Measurements from ENCODE around the gene APOA1.

DNA sequence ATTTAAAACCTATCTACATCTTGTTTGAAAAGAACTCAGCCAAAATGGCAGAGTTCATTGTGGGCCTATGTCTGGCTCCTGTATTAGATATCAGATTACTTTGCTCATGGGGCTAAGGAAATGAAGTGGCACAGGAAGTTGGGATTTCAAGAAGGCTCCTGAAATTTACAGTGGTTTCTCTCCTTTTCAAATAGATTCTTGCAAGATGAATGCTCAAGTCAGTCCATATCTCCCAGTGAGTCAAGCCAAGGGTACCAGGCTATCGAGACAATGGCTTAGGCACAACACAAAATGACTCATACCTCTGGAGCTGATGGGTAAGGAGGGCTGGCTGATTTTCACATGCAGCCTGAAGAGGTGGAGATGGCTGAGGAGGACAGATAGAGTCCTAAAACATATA, 24.1 kb upstream of the APOA1 start:
- TF ChIP-seq, protein P1, sequence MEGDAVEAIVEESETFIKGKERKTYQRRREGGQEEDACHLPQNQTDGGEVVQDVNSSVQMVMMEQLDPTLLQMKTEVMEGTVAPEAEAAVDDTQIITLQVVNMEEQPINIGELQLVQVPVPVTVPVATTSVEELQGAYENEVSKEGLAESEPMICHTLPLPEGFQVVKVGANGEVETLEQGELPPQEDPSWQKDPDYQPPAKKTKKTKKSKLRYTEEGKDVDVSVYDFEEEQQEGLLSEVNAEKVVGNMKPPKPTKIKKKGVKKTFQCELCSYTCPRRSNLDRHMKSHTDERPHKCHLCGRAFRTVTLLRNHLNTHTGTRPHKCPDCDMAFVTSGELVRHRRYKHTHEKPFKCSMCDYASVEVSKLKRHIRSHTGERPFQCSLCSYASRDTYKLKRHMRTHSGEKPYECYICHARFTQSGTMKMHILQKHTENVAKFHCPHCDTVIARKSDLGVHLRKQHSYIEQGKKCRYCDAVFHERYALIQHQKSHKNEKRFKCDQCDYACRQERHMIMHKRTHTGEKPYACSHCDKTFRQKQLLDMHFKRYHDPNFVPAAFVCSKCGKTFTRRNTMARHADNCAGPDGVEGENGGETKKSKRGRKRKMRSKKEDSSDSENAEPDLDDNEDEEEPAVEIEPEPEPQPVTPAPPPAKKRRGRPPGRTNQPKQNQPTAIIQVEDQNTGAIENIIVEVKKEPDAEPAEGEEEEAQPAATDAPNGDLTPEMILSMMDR (IDR thresholded peaks at IDR 0.05; ENCODE audit: insufficient read depth, low read length) = no peak
- no peak for TF ChIP-seq POLR2AphosphoS5 (IDR thresholded peaks at IDR 0.05; ENCODE audit: low read depth)
- no peak for TF ChIP-seq GABPA (IDR thresholded peaks at IDR 0.05; ENCODE audit: low read depth)
- TF ChIP-seq, protein P2, sequence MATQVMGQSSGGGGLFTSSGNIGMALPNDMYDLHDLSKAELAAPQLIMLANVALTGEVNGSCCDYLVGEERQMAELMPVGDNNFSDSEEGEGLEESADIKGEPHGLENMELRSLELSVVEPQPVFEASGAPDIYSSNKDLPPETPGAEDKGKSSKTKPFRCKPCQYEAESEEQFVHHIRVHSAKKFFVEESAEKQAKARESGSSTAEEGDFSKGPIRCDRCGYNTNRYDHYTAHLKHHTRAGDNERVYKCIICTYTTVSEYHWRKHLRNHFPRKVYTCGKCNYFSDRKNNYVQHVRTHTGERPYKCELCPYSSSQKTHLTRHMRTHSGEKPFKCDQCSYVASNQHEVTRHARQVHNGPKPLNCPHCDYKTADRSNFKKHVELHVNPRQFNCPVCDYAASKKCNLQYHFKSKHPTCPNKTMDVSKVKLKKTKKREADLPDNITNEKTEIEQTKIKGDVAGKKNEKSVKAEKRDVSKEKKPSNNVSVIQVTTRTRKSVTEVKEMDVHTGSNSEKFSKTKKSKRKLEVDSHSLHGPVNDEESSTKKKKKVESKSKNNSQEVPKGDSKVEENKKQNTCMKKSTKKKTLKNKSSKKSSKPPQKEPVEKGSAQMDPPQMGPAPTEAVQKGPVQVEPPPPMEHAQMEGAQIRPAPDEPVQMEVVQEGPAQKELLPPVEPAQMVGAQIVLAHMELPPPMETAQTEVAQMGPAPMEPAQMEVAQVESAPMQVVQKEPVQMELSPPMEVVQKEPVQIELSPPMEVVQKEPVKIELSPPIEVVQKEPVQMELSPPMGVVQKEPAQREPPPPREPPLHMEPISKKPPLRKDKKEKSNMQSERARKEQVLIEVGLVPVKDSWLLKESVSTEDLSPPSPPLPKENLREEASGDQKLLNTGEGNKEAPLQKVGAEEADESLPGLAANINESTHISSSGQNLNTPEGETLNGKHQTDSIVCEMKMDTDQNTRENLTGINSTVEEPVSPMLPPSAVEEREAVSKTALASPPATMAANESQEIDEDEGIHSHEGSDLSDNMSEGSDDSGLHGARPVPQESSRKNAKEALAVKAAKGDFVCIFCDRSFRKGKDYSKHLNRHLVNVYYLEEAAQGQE (IDR thresholded peaks at IDR 0.05; ENCODE audit: insufficient replicate concordance, low read depth) = no peak
- TF ChIP-seq SPI1 (IDR thresholded peaks at IDR 0.05; ENCODE audit: borderline replicate concordance, low read depth) = no peak

Data from HL-60 (cell line).